ENCODE data around the gene STRA6.
A peak's percentile ranks its signal among the peaks of the same experiment; 100 is the strongest.

STRA6 gene

DNA sequence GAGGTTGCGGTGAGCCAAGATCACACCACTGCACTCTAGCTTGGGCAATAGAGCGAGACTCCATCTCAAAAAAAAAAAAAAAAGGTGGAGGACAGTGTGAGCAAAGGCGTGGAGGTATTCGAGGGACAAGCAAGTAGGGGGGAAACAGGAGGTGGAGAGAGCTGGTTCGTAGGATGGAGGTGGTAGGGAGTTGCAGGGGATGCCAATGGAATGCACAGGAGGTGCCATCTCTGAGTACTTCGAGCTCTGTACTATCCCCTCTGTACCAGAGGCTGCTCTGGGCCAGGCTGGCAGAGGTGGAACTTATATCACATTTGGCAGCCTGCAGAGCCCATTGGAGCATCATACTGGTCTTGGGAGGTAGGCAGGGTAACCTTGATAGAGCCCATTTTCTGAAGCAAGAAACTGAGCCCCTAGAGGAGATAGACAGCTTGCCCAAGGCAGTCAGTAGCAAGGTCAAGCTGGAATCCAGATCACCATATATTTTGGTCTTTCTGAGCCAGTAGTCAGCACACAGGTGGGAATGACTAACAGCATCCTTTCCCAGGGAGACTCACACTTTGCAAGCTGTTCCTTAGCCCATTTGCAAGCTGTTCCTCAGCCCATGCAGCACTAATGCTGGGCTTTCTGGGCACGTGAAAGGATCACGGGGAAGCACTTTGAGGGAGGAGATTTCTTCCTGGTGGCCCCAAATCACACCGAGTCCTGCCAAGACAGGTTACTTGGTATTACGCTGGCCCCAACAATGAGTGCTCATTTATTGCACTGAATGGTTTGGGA is 24.4 kb upstream of the STRA6 start:
- DNase-seq, result peak; percentile 58

DNA sequence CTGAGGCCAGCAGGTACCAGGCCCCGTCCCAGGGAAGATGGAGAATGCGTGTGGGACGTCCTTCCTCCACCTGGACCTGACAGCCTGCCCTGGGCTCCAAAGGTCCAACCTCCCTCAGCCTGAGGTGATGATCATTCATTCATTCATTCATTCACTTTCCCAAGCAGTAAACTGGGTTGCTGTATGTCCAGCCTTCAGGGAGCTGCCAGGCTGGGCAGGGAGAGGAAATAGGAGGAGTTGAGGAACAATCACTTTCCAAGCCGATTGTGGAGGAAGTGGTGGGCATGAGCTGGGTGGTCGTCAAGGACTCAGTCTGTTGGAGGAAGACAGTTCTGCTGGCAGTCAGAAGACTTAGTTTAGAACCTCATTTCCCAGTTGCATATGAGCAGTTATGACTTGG is 23.3 kb upstream of the STRA6 start:
- no peak for DNase-seq

DNA sequence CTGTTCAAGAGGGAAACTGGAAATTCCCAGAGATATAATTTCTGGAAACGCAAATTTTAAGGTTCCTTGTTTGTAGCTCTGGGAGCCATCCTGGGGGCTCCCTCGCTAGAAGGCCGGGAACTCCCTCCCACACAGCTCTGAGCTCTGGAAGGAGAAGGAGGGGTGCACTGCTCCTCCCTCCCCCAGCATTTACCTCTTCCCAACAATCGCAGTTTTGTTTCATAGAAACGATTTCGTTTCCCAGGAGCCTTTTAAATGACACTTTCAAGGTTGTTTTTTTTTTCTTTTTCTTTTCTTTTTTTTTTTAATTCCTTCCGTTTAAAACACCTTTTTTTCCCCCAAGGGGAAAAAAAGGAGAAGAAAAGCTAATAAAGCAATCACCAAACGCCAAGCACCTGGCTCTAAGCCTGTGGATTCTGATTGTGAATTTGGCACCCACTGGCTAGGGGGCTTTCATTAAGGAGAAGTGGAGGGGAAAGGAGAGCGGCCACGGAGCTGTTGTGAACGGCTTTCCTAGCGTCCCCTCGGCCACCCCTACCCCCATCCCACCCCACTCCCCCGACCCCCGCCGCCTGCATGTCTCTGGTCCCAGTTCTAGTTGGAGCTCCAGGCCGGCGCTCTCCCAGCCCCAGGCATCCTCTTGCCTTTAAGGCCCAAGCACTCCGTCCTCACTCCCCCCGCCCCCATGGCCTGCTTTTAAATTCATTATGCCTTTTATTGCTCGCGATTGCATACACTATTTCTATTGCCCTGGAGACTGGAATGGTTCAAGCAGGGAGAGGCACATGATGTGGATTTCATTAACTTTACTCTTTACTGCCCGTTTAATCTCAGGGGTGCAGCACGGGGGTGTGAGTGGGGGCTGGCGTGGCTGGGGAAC is 19.9 kb upstream of the STRA6 start:
- no peak for DNase-seq

DNA sequence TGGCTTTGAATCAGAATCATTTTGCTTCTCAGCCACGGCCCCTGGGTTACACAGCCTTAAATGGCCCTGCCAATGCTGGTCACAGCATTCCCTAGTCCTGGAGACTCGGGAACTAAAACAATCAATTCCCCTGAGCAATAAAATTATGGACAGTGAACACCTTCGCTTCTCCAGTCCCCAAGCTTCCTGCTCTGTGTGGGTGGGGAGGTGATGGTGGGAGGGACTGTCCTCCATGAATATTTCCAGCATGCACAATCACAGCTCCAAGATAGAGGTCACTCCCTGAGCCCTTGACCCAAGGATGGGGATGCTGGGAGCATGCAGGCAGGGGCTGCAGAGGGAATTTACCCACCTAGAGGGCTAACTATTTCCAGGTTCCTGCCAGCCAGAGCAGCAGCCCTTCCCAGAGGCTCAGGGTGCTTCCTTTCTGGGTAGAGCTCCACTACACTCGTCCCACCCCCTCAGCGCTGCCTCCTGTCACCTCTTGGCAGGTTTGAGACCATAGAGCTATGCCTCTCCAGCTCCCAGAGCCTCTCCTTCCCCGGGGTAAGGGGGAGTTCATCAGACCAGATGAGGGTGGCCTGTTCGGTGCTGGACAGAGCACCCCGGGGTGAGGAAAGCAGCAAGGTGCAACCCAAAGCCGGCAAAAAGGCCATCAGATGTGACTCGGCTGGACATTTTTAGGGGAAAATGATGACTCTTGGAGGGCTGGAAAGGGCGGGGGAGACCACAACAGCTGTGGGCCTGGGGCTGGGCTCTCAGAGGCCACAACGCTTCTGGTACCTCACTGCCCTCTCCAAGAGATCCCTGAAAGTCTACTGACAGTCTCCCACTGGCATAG is 19.0 kb upstream of the STRA6 start:
- DNase-seq, result peak; percentile 22

DNA sequence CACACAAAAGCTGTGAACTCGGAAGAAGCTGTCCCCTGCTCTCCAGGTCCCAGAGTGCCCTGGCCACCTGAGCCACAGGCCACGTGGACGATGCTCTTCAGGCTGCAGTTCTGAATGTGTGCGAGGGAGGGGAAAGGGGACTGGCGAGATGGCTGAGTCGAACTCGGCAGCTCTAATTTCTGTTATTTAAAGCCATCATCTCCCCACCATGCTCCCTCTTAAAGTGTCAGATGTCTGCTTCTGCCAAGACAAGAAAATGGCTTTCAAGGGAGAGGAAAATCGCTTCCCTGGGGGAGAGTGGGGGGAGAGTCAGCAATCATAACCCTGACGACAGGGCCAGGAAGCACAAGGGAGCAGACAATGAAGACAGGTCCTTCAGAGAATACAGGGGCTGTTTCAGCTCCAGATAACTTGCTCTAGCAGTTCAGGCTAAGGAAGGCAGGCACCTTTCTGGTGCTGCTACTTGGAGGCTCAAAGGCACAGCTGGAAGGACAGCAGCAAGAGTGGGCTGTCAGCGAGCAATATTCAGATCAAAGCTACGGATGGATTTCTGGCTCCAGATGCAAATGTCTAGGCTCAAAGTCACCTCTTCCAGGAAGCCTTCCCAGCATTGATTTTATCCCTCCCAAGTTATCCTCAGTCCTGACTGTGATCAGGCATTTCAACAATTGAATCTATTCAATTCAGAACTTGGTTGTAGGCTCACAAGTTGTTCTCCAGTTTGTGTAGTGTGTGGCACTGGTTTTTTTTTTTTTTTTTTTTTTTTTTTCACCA is 18.1 kb upstream of the STRA6 start:
- no peak for DNase-seq

DNA sequence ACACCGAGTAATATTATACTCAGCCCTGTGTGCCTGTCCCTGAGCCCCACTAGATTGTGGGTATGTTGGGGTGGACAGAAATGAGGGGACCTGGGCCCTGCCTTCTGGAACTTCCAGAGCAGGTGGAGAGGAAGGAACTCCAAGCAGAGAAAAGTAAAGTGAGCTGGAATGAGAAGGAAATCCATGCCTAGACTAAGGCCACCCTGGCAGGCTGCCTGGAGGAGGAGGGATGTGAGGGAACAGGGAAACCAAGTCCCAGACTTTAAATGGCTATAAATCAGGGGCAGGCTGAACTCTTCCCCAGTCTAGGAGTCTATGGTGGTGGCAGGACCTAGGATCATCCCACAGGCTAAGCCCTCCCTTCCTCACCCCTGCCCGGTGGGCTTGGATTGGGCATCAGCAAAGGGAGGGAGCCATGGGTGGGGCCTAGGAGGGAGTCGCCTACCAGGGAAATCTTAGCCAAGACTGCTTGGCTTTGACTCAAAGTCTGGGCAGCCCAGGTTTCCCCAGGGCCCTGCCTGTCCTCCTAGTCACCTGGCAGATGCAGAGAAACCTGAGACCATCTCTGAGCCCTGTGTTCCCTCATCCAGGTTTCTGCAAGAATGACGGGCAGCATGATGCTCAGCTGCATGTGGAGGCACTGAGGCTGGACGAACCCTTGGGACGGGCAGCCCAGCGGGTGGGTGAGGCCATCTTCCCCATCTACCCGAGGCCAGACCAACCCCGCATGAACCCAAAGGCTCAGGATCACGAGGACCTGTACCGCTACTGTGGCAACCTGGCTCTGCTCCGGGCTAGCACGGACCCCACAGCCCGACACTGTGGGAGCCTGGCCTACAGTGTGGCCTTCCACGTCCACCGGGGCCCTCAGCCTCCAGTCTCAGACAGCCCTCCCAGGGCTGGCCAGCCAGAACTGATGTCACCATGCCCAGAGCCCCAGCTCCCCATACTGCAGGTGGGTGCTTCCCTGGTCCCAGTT is 15.6 kb upstream of the STRA6 start:
- DNase-seq, result no peak

DNA sequence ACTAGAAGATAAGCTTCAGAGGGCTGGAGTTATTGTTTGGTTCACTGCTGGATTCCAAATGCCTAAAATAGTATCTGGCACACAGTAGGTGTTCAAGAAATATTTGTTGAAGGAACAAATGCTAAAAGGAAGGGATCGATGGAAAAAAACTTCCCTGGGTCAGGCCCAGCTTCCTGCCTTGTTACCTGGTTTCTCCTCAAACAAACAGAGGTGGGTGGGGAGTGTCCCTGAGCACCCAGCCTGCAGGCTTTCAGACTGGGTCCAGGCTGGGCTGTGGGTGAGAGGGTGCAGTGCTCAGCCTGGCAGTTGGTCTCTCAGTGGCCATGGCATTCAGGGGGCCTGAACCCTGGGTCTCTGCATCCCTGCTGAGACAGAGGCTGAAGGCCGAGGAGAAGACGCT is 14.4 kb upstream of the STRA6 start:
- DNase-seq, result no peak

DNA sequence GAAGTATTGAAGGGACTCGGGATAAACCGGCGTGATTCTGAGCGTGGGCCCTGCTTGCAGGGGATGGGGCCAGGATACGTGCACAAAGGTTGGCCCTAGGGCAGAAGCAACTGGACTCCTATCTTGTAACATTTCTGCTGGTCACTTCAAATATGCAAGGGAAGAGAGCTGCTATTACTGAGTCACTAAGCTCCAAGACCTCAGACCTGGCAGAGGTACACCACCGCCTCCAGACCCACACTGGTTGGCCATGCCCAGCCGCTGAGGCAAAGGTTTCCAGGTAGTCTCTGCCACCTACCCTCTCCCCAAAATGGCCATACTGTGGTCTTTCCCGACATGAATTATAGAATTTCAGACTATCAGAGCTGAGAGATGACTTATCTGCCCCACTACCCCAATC is 13.4 kb upstream of the STRA6 start:
- no peak for DNase-seq

DNA sequence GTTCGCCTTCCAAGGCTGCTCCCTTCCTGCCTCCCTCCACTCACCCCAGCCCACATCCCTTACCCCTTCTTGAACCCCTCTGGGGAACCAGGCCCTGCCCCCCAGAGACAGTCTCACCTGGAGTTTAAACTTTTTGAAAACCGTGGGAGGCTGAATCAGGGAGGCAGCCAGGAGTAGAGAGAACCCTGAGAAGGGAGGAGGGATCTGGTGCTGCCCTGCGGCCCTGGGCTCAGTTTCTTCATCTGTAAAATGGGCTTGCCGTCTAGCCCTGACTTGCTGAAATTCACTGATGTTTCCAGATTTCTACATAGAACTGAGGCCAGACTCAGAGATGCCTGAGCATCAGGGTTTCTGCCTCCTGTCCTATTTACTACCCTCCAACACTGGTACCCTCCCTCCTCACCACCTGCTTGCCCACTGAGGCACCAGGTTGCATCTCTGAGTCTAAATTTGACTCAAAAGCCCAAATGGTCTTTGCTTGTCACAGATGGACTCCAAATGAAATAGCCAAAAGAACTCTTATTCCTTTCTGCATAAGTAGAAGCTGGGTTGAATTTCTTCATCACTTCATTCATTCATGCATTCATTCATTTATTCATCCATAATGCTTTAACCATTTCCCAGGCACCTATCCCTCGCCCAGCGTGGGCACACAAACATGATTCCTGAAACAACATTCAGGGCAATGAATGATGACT is 11.9 kb upstream of the STRA6 start:
- no peak for DNase-seq

DNA sequence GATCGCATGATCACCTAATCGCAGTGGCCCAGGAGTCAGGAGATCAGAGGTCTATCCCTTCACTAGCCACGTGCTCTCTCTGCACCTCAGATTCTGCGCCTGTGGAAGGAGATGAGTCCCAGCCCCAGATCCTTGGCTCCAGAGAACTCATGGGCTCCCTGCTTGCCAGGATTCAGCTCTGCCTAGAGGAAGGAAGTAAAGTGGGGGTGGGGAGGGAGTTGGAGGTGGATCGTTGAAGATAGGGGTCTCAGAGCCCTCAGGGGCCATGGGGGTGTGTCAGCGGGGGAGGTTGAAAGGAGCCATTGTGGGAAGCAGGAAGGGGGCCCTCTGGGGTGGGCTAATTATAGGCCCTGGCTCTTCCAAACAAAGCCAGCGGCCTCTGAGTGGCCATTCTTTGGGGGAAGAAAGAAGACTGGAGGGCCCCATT is 11.3 kb upstream of the STRA6 start:
- DNase-seq, result no peak

DNA sequence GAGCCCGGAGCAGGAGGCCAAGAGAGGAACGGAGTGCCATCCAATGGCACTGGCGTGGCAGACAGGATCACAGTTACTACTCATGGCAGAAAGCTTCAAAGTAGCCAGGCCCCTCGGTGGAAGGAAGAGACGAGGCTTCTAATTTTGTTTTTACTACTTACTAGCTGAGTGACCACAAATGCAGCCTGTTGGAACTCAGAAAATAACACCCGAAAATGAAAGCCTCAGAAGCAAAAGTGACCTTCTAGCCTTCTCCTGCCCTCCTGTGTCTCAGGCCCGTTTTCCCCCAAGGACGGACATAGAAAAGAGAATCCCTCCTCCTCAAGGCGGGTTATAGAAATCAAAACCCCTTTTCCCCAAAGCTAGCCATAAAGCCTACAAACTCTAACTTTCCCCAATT is 9.9 kb upstream of the STRA6 start:
- DNase-seq, result no peak

DNA sequence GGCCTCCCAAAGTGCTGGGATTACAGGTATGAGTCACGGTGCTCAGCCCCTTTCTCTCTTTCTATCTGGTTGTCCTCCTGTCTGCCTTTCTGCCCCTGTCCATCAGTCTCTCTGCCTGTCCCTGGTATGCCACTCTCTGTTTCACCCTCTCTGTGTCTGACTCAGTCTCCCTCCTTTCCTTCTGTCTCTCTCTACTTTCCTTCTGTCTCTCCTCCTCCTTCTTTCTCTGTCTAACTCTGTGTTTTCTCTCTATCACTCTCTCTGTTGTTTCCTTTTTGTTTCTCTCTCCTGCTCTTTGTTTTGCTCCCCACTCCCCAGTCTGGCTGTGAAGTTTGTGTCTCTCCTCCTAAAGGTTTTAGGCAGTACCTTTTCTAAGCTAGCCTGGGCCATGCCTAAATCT is 9.1 kb upstream of the STRA6 start:
- DNase-seq, result no peak

DNA sequence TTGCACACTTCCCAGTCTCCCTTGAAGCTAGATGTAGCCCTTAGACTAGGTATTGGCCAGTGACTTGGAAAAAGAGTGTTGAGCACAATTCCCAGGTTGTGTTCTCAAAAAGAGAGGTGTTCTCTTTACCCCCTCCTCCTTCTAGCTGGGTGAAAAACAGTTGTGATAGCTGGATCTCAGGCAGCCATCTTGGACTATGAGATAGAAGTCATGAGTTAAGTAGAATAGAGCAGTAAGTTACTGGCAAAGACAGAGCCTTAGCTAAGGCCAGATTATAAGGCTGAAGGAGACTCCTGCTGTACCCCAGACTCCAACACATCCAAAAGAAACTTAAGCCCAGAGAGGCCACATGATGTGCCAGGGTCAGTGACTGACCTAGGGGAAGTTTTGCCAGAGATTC is 8.1 kb upstream of the STRA6 start:
- DNase-seq, result no peak

DNA sequence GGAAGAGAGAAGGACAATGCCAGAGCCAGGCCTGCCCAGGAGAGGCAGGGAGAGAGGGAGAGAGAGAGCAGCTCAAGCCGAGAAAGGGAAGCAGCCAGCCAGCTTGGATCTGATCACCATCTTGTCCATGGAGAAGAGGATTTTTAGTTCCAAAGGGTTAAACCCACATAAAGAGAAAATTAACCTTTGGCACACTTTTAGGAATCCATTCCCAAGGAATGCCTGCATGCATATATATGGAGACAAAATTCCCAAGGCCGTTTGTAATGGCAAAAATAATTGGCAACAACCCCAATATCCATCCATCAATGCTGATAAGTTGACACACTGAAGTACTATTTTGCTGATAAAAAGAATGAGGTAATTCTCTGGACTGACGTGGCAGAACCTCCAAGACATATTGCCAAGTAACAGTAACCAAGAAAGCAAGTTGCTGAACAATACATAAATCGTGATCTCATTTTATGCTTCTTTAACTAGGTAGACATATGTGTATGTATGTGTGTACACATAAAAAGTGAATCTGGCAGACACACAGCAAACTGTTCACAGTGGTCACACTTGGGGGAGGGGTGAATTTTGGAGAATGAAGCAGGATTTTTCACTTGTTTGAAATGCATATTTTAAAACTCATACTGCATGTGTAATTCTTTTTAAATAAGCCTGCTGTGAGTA is 7.5 kb upstream of the STRA6 start:
- DNase-seq, result no peak

DNA sequence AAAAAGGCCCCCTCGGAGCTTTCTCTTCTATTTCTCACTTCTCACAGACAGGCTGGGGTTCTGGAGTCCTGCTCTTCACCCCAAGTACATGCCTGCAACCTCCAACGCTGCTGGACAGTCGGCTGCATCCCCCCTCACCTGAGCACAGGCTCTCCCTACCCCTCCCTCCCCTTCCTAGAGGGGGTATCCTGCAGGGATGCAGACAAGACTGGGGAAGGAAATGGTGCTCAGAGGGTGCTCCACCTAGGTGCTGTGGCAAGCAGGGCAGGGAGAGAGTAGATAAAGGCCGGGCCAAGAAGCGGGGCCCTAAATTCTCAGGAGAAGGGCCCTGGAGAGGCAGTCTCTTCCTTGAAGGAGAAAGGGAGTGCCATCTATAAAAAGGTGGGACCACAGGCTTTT is 7.0 kb upstream of the STRA6 start:
- no peak for DNase-seq

DNA sequence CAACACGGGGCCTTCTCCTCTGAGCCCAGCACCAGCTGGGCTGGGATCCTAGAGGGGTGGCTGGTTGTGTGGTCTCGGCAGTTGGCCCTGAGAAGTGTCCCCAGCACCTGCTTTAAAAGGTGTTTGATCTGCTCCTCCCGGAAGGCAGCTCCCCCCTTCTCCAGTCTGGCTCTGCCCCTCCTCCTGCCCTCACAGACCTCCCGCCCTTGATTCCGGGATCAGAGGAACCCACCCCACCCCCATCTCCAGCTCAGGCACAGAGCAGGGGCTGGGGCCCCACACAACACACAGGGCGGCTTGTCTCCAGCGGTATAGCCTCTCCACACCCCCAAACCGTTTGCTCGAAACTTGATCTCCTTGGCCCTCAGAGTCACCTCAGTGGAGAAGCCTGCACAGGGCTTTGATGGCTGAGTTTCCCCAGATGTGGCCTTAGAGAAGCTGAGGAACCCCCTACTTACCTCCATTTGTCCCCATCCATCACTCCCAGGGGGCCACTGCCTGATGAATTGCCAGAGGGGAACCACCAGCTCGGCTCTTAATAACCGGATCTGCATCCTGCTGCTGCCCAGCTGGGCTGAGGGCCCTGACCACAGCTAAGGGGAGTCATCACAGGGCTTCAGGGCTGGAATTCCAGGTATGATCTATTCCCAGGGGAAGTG is 6.4 kb upstream of the STRA6 start:
- DNase-seq, result no peak

DNA sequence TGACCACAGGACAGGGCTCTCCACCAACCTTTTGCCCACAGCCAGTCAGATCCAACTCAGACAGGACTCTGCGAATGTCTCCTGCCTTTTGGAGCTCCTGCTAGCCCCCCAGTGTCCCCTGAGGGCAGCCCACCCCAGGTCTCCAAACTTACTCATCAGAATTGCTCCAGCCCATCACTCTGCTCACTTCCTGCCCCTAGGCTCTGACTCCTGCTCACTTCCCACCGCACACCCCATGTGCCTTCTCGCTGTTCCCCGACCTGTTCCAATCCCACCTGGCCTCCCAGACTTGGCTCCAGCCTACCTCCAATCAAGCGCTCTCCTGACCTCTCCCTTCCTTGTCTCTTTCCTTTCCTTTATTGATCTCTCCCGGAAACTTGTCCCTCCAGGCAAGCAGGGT is 5.9 kb upstream of the STRA6 start:
- DNase-seq, result no peak

DNA sequence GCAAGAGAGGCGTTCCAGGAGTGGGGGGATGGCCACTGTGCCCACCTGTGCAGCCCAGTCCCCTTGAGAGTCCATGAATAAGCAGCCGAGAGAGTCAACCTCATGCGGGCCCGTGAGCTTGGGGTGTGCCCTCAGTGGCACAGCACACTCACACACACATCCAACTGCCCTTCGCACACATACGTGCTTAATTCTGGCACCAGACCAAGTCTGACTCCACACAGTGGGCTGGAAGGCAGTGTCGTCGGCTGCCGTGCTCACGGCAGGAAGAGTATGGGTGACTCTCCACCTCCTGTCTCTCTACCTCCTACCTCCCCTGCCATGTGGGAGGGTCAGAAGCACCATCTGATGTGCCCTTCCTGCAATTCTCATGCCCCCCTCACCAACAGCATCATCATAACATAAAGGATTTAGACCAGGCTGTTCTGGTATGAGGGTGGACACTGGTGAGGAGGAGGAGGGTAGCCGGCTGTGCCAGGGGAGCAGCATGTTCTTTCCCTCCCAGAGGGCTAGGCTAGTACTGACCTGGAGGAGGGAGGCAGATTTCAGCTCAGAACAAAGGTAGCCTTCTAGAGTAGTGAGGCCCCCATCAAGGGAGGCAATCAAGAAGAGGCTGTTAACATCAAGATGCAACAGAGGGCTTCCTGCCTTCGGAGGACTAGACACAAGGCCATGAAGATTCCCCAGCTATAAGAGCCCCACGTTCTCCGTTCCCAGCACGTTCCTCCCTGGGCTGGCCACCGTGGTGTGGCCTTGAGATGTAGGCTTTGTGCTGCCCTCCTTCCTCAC is 5.3 kb upstream of the STRA6 start:
- DNase-seq, result no peak

DNA sequence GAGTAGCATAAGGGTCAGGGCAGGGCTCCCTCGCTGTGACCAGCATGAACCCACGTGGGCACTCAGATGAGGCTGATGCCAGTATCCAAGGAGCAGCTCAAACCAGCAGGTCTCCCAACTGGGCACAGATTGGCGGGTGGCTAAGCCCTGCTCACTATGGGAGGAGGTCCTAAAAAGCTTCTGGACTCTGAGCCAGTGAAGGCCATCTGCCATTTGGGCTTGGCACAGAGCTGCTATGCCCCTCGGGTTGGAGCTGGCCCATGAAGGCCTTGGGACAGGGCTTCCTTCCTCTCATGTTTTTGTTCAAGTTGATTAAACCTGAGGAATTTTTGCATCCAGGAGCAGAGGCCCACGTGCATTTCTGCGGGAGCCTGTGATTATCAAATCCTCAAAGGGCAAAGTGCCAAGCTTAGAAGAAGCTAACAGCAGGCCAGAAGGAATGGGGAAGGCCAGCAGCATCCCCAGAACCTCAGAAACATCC is 4.3 kb upstream of the STRA6 start:
- DNase-seq, result no peak
